ENCODE data around the gene CCDC90B. TPM values are rescaled to one million over a fixed set of nuclear protein-coding genes. Genes with fewer than 3 reads are reported as not detected.

CCDC90B gene
- total and polyA plus RNA-seq, 4 donors, result 18.8 to 40.5 (median 28.1) TPM

- TF ChIP-seq YY1 (IDR thresholded peaks at IDR 0.05) (no peak), ZBTB33 (IDR thresholded peaks at IDR 0.05) (no peak), SP1 (IDR thresholded peaks at IDR 0.05) (no peak), FOXA2 (IDR thresholded peaks at IDR 0.05) (no peak), TAF1 (conservative IDR thresholded peaks at IDR 0.05) (no peak), FOXA1 (IDR thresholded peaks at IDR 0.05) (no peak), REST (IDR thresholded peaks at IDR 0.05) (no peak), HNF4A (conservative IDR thresholded peaks at IDR 0.05) (no peak), GABPA (IDR thresholded peaks at IDR 0.05 in 1 of 2, conservative IDR thresholded peaks at IDR 0.05 in 1 of 2) (no peak), RXRA (IDR thresholded peaks at IDR 0.05) (no peak)
- DNase-seq (ENCODE audit: low spot score), result no peak
- no peaks in the 10 kb centered on the region for H3K36me3 ChIP-seq (ENCODE audit: control insufficient read depth in 4 of 4, insufficient read depth in 3 of 4, low read depth in 1 of 4, low read length in 3 of 4)
Measured at GRCh38 chr11:83221694-83222093, 64.5 kb downstream of the CCDC90B start.

DNA sequence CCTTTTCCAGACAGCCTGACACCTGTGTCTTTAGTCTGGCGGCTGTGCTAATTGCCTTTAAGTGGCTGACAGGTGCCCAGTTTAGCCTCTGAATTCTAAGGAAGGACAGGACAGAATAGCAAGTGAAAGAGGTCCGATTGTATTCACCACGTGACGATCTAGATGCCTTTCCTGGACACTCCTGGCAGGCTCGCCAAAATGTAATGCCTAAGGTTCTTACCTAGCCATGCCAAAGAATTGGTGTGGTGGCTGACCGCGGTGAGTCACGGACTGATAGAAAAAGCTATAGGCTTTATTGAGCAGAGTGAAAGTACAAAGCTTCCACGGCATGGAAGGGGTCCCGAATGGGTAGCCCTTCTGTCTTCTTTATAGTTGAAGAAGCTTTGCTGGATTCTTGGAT, 65.9 kb downstream of the CCDC90B start:
- H3K9ac ChIP-seq (ENCODE audit: low read depth in 1 of 2, low read length in 2 of 2), result no peak overlapping the region
- DNase-seq (ENCODE audit: low spot score), result no peak
- no peak overlapping the region for H3K4me3 ChIP-seq (ENCODE audit: low read depth in 1 of 3, low read length in 3 of 3)
- H3K9me3 ChIP-seq (ENCODE audit: control insufficient read depth in 4 of 4, low read length in 3 of 4), result no peaks in the 10 kb centered on the region
- H3K27me3 ChIP-seq (ENCODE audit: control insufficient read depth in 4 of 4, insufficient read depth in 4 of 4, low read length in 3 of 4), result no peaks in the 10 kb centered on the region
- TF ChIP-seq RXRA (IDR thresholded peaks at IDR 0.05) (no peak), HNF4A (conservative IDR thresholded peaks at IDR 0.05) (no peak), ZBTB33 (IDR thresholded peaks at IDR 0.05) (no peak), RAD21 (IDR thresholded peaks at IDR 0.05) (no peak), GABPA (IDR thresholded peaks at IDR 0.05 in 1 of 2, conservative IDR thresholded peaks at IDR 0.05 in 1 of 2) (no peak), TAF1 (conservative IDR thresholded peaks at IDR 0.05) (no peak), HNF4G (IDR thresholded peaks at IDR 0.05) (no peak), JUND (IDR thresholded peaks at IDR 0.05) (no peak), REST (IDR thresholded peaks at IDR 0.05) (no peak)
- TF ChIP-seq, protein P1, sequence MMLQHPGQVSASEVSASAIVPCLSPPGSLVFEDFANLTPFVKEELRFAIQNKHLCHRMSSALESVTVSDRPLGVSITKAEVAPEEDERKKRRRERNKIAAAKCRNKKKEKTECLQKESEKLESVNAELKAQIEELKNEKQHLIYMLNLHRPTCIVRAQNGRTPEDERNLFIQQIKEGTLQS (IDR thresholded peaks at IDR 0.05), result no peak
- H3K4me1 ChIP-seq (ENCODE audit: control insufficient read depth in 4 of 4, insufficient read depth in 4 of 4, low read length in 3 of 4), result no peaks in the 10 kb centered on the region
- no peaks in the 10 kb centered on the region for H3K36me3 ChIP-seq (ENCODE audit: control insufficient read depth in 4 of 4, insufficient read depth in 3 of 4, low read depth in 1 of 4, low read length in 3 of 4)
- WGBS, result 93% methylated on average over 10 of the region's 10 CpGs
- H3K27ac ChIP-seq (ENCODE audit: low read depth in 1 of 2, low read length in 2 of 2), result no peak overlapping the region

More at GRCh38 chr11:83221694-83222093, 64.5 kb downstream of the CCDC90B start:
- H3K9me3 ChIP-seq (ENCODE audit: control insufficient read depth in 4 of 4, low read length in 3 of 4), result no peaks in the 10 kb centered on the region
- no peak overlapping the region for H3K9ac ChIP-seq (ENCODE audit: low read depth in 1 of 2, low read length in 2 of 2)
- H3K4me1 ChIP-seq (ENCODE audit: control insufficient read depth in 4 of 4, insufficient read depth in 4 of 4, low read length in 3 of 4), result no peaks in the 10 kb centered on the region
- no peak overlapping the region for H3K27ac ChIP-seq (ENCODE audit: low read depth in 1 of 2, low read length in 2 of 2)
- no peaks in the 10 kb centered on the region for H3K27me3 ChIP-seq (ENCODE audit: control insufficient read depth in 4 of 4, insufficient read depth in 4 of 4, low read length in 3 of 4)
- no peak overlapping the region for H3K4me3 ChIP-seq (ENCODE audit: low read depth in 1 of 3, low read length in 3 of 3)

Measured in liver (tissue), 9 donors.